22Rv1 (cell line): ENCODE results near the gene BORCS8.

ENCODE experiments used
- H3K27ac ChIP-seq: fragments of 450-650 bp; 2 replicates; pipeline ENCODE4 v1.5.1; 2017
- CTCF ChIP-seq: fragments of 450-650 bp; IDR thresholded peaks from 2 replicates; pipeline ENCODE4 v1.5.1; 2017; ENCODE audit warnings: mild to moderate bottlenecking
- ZFX ChIP-seq: fragments of 450-650 bp; IDR thresholded peaks from 2 replicates; pipeline ENCODE4 v1.6.1; 2017; ENCODE audit warnings: antibody characterized with exemption, borderline replicate concordance

BORCS8 gene

GRCh38 chr19:19171821-19172532 lies 20.0 kb downstream of the BORCS8 start:
- no peak for TF ChIP-seq CTCF
- TF ChIP-seq ZFX, result no peak
- no peak overlapping the region for H3K27ac ChIP-seq

- TF ChIP-seq CTCF, result no peak
- no peak for TF ChIP-seq ZFX
- H3K27ac ChIP-seq, result no peak overlapping the region
Observed at GRCh38 chr19:19170873-19171672, 20.9 kb downstream of the BORCS8 start.

GRCh38 chr19:19170053-19170872 lies 21.7 kb downstream of the BORCS8 start, which contains the start of gene MEF2B:
MEF2B (minus strand) TSS chr19:19170263; CDS start chr19:19150735, 19,528 bp downstream.
- no peak within 1 kb of the TSS for H3K27ac ChIP-seq
- TF ChIP-seq ZFX, result no peak
- TF ChIP-seq CTCF, result no peak

- no peak for TF ChIP-seq CTCF
- no peak for TF ChIP-seq ZFX
- H3K27ac ChIP-seq, result no peak overlapping the region
Observed at GRCh38 chr19:19169236-19170052, 22.5 kb downstream of the BORCS8 start.

GRCh38 chr19:19167612-19168011 lies 24.3 kb downstream of the BORCS8 start:
- no peak overlapping the region for H3K27ac ChIP-seq

More at GRCh38 chr19:19167612-19168011, 24.3 kb downstream of the BORCS8 start:
- TF ChIP-seq CTCF (no peak), ZFX (no peak)
